GM21381 (cell line): ENCODE data around the gene MSMP.

Experiments
- ATAC-seq: cut with Tn5 transposase; IDR thresholded peaks from one replicate; pipeline ENCODE4 v1.9.1; 2021; ENCODE audit warnings: mild to moderate bottlenecking, moderate library complexity; ENCODE audit not compliant: unreplicated experiment

MSMP gene

GRCh38 chr9:35771534-35771933 is 17.5 kb upstream of the MSMP start:
- ATAC-seq, result no peak

GRCh38 chr9:35771075-35771433 is 17.0 kb upstream of the MSMP start:
- no peak for ATAC-seq

DNA sequence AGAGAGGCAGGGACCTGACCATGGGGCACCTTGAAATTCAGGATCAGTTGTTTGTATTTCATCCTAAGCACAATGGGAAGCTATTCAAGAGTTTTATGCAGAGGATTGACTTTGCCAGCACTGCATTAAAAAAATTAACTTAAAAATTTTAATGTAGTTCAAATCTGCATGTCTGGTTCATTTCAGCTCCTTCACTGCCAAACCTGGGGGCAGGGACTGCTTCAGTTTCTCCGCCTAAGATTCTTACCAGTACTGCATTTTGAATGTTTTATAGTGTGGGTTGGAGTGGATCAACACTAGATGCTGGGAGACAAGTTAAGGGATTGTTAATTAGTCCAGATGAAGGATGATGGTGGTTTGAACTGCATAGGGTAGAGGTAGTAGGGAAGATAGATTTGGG is 15.7 kb upstream of the MSMP start:
- no peak for ATAC-seq

DNA sequence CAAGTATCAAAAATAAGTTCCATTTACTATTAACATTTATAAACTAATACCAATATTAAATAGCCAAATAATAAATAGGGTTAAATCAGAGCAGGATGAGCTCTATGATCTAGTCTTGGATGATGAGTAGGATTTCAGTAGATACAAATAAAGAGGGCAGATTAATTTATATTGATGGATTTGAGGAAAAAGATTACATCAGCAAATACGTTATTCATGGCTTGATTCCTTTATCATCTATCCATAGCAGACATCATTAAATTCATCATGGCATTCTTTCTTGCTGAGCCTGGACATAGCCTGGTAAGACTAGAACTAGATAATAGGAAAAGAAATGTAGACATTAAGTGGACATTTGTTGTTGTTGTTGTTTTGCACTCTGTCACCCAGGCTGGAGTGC is 13.4 kb upstream of the MSMP start:
- ATAC-seq, result no peak

DNA sequence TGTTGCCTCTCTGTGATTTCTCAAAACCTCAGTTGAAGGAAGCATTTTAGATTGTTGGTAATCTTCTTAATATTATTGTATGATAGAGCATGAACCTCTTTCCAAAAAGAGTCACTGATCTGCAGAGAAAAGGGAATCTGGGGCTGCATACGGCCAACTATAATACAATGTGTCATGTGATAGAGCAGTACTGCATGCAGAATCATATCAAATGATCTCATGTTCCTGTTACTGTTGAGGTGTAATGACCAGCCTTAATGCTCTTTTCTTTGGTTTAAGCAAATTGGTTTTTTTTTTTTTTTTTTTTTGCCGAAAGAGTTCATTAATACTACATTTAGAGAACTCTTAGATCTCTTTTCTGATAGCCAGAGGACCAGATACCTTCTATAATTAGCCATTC is 12.9 kb upstream of the MSMP start:
- ATAC-seq, result no peak

- ATAC-seq, result no peak
These were observed 9.7 kb upstream of the MSMP start for GRCh38 chr9:35763803-35764202.

DNA sequence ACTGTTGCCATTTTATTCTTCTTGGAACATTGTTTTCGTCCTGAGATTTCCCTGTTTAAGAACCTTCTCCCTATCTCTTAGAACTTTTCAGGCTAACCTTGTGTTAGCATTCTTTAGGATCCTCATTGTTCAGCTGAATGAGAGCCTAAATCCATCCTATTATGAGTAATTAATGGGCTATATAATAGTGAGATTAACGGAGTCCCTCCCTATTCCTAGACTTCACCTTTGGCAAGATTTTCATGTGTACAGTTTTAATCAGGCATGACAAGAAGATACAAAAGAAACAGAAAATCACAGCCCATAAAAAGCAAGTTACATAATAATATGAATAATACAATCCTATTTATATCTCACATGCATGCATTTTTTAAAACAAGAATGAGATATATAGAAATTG is 9.1 kb upstream of the MSMP start:
- no peak for ATAC-seq

- no peak for ATAC-seq
These were observed 6.6 kb upstream of the MSMP start for GRCh38 chr9:35760651-35761050.

DNA sequence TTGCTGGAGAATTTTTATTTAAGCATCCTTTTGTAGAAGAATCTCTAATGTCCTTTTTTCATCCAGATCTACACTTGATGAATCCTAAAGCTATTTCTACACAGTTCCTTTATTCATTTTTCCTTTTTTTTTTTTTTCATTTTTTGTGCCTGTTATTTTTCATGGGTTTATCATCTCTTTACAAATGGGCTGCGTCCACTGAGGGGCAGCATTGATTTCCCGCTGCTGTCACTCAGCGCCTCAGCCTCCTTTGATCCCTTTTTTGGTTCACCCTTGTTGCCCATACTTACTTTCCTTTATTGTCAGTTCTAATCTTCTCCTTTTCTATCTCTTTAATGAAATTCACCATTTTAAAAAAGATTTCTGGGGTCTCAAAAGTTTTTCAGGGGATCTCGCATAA is 5.7 kb upstream of the MSMP start:
- no peak for ATAC-seq

DNA sequence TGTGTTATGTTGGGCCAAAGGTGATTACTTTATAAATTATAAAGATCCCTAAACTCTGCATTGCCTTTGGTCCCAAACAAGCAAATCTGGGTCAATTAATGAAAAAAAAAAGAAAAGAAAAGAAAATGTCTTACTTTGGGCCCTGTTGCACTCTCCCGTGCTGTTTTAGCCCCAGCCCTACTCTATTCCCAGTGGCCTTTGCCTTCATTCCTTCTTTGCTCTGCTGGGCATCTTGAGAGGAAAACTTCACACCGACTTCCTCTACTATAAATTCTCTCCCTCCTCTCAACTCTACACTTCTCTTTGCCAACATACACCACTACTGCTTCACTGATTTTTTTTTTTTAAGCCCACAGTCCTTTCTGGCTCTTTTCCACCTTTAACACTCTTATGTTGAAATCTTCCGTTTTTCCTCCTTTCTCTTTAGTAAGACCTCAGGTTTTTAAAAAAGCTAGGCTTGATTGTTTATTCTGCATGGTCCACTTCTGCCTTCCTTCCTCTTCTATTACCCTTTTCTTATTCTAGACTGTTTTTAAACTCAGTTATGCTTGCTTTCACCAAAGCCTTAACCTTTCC is 4.5 kb upstream of the MSMP start:
- ATAC-seq, result no peak

DNA sequence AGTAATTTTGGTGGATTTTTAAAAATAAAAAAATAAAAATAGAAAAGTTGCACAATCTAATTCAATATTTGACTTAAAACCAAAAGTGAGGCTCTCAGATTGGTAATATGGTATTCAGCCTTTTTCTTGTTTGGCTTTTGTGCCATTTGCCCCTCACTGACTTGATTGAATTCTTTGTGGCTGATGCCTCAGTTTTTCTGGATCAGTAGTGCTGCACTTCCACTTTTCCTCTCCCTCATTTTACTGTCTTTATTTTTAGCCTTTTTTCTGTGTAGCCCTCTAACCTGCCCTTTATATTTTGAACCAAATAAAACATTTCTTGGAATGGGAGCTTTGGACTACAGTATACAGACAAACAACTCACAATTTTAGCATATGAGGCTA is 3.8 kb upstream of the MSMP start:
- ATAC-seq, result no peak

- peak; percentile 36 for ATAC-seq
These were observed 3.3 kb upstream of the MSMP start for GRCh38 chr9:35757226-35757891.

GRCh38 chr9:35756275-35757225 is 2.5 kb upstream of the MSMP start:
- peak; percentile 48 for ATAC-seq

- no peak for ATAC-seq
These were observed 995 bp upstream of the MSMP start for GRCh38 chr9:35755071-35755470.

GRCh38 chr9:35753466-35753865 is 610 bp downstream of the MSMP start:
- no peak for ATAC-seq

GRCh38 chr9:35750256-35750531 is 3.9 kb downstream of the MSMP start:
- no peak for ATAC-seq

DNA sequence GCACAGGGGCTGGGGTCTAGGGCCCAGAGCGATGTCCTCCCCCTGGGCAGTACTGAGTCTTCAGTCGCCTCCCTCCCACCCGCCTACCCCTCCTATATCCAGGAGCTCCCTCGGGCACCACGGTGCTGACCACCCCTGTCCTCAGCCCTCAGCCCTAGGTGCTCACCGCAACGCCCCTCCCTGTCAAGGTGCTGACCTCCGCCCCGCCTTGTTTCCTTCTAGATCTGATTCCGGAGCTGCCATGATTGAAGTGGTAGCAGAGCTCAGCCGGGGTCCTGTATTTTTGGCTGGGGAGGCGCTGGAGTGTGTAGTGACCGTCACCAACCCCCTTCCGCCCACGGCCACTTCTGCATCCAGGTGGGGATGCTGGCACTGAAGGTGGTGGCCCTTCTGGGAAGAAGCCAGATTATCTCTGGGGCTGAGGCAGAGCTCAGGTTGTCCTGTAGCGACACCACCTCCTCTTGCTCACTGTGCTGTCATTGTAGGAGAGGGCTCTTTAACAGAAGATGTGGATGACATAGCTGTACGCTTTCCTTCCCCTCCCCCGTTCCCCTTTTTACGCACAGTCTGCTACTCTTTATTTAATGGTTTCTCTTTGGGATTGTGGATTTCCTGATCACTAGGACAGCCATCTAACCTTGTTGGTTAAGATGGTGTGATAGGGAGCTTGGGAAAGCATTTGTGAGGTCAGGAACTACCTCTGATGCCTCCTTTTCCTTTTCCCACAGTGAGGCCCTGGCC is 4.4 kb downstream of the MSMP start:
- ATAC-seq, result peak; percentile 33

DNA sequence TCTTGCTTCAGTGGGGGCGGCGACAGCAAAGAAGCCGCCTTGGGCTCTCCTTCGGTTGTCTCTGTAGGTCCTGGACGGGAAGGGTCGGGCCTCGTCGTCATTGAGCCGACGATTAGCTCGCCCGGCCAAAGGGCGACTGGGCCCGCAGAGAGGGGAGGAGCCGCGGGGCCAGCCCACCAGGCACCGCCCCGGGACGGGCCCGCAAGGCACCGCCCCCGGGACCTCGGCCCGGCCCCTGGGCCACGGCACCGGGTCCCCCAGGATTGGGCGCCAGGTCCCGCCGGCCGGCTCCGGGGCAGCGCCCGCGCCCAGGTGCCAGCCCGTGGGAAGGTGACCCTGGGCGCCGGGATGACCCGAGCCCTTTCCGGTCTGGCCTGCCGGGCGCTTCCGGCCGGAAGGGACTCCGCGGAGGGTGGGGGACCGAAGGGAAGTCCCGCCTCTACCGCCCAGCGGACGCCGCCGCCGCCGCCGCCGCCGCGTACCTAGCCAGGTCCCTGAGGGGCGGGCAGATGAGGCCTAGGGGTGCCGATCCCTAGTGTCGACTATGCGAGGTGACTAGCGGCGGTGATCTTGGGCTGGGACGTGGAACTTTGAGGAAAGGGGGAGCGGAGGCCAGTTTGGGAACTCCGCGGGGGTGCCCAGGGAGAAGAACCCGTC is 5.1 kb downstream of the MSMP start, which contains the start of the genes GBA2 and RGP1:
Gene GBA2, minus strand, starts transcription at position 371 of the 657 bp plus-strand sequence. CDS start 524 bp downstream, outside the sequence.
Gene RGP1, plus strand, starts transcription at position 430 of the 657 bp plus-strand sequence. CDS start 469 bp downstream, outside the sequence.
- ATAC-seq, result peak; percentile 74

DNA sequence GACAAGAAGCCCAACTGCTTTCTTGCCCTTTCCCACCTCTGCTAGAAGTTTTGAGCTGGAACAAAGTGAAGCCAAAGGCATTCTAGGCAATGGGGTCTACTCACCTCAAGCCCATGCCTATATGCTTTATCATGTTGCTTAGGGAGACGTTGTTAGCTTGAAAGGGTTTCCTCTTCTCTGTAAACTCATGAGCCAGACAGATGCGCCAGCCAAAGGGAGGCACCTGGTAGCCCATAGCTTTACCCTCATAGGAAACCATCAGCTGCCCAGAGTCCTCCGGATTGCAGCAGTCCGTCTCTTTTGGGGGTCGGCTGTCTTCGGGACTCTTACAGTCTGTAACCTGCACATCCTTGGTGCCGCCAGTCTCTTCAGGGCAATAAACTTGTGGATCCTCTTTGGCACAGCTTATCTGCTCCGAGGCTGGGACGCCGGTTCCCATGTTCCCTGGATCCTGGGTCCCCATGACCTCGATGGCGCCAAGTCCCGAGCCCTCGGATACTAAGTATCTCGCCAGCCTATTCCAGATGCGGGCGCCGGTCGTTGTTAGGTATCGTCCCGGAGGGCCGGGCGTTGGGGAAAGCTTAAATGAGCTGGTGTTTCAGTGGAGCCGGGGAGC is 5.7 kb downstream of the MSMP start:
- no peak for ATAC-seq

GRCh38 chr9:35746583-35746982 is 7.5 kb downstream of the MSMP start:
- ATAC-seq, result no peak
